ENCODE measurements around the gene ATPAF2. TPM values are rescaled to one million over a fixed set of nuclear protein-coding genes. Genes with fewer than 3 reads are reported as not detected.

ATPAF2 gene
- total RNA-seq, 1 experiment from 2014 or later: 44.5 TPM

DNA sequence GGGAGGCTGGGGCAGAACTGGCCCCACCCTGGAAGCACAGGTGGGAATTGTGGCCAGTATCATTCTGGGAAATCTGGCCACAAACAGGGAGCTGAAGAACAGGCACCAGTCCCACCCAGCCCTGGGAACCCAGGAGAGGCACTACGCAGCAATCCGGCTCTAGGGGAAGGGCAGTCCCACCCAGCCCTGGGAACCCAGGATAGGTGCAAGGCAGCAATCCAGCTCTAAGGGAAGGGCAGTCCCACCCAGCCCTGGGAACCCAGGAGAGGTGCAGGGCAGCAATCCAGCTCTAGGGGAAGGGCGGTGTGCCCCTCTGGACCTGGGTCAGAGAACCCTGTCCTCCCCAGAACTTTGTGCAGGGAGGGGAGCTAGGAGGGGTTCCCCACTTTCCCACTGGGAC lies 59.2 kb downstream of the ATPAF2 start:
- Histone ChIP-seq H3K36me3 (ENCODE audit: low read depth) (no peaks in the 10 kb centered on the region), H4K20me1 (ENCODE audit: insufficient read depth) (no peaks in the 10 kb centered on the region), H3K27me3 (ENCODE audit: insufficient read depth, low read depth) (no peaks in the 10 kb centered on the region), H3K9me3 (ENCODE audit: insufficient read depth, low read depth) (no peaks in the 10 kb centered on the region), H2AFZ (no peak overlapping the region), H3K4me3 (no peak overlapping the region), H3K4me1 (replicated peaks; ENCODE audit: insufficient read depth) (no peaks in the 10 kb centered on the region; the same call in 1 of the 2 replicates), H3K4me2 (no peak overlapping the region), H3K79me2 (ENCODE audit: low read depth) (no peaks in the 10 kb centered on the region), H3K9me2 (ENCODE audit: insufficient read depth) (no peaks in the 10 kb centered on the region), H3F3A (ENCODE audit: insufficient read depth, low read depth) (no peaks in the 10 kb centered on the region; the same call in 1 of the 2 replicates), H3K27ac (no peak overlapping the region)
- DNase-seq: no peak
- no peak for TF ChIP-seq EZH2 (IDR thresholded peaks at IDR 0.05; ENCODE audit: low read depth)
- TF ChIP-seq CTCF (conservative IDR thresholded peaks at IDR 0.05): no peak
- no TSS peak for BruUV-seq (replicated peaks)
- intact Hi-C loops (cut with micrococcal nuclease; ENCODE audit: unreplicated experiment): loop anchor here (2.0 kb wide), 1 partner anchor 35 kb away; no protein-coding TSS in a partner anchor
- CTCF ChIA-PET: no interaction called here
- POLR2A ChIA-PET (ENCODE audit: unreplicated experiment): interaction anchor here (0.6 kb wide), 1 partner anchor 58 kb away, joined by 3 read pairs; no protein-coding TSS in a partner anchor

DNA sequence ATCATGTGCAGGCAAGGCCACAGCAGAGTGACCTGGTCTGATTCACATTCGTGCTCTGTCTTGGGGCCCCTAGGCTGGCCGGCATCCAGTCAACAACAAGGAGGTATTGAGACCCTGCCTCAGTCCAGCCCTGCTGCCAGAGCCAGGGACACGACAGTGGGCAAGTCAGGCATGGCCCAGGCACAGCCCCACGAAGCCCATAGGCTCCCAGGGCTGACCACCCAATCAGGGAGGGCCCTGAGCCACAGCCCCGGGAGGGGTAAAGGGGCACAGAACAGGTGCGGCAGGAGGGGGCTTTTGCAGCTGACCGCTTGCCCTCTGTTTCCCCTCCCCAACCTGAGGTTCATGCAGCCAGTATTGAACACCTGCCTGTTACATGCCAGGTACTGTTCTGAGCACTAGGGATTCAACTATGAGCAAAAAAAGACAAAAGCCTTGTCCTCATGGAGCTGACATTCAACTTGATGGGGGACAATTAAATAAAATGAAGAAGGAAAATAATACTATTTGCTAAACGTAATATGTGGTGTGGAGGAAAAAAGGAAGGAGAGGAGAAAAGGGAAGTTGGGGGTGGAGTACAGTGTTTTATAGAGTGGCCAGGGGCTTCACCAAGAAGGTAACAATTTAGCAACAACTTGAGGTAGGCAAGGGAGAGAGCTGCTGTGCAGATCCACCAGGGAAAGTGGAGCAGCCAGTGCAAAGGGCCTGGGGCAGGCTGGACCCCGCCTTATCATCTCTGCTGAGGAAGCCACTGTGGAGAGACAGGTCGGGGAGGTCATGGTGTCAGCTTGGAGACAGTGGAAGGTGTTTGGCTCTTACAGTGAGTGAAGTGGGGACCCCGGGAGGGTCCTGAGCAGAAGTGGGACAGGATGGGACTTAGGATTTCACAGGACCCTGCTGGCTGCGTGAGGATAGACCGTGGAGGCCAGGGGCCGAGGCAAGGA lies 60.2 kb downstream of the ATPAF2 start:
- no peak overlapping the region for H3K27ac ChIP-seq
- H3K36me3 ChIP-seq (ENCODE audit: low read depth): no peaks in the 10 kb centered on the region

More for the DNA sequence above, 60.2 kb downstream of the ATPAF2 start:
- CTCF ChIA-PET: interaction anchor here (0.6 kb wide), 1 partner anchor 71 kb away, joined by 3 read pairs; no protein-coding TSS in a partner anchor
- H3K4me3 ChIP-seq: no peak overlapping the region
- no peak overlapping the region for H2AFZ ChIP-seq
- no peak for DNase-seq
- POLR2A ChIA-PET (ENCODE audit: unreplicated experiment): no interaction called here
- H3K4me1 ChIP-seq (replicated peaks; ENCODE audit: insufficient read depth): peaks cover 2% of the 10 kb centered on the region
- no peaks in the 10 kb centered on the region for H4K20me1 ChIP-seq (ENCODE audit: insufficient read depth)
- H3K79me2 ChIP-seq (ENCODE audit: low read depth): no peaks in the 10 kb centered on the region
- H3F3A ChIP-seq (ENCODE audit: insufficient read depth, low read depth): no peaks in the 10 kb centered on the region; the same call in 1 of the 2 replicates
- intact Hi-C loops (cut with micrococcal nuclease; ENCODE audit: unreplicated experiment): no loop called here
- H3K27me3 ChIP-seq (ENCODE audit: insufficient read depth, low read depth): no peaks in the 10 kb centered on the region
- BruUV-seq (replicated peaks): no TSS peak
- H3K9me2 ChIP-seq (ENCODE audit: insufficient read depth): no peaks in the 10 kb centered on the region
- H3K9me3 ChIP-seq (ENCODE audit: insufficient read depth, low read depth): no peaks in the 10 kb centered on the region
- no peak overlapping the region for H3K4me2 ChIP-seq
- TF ChIP-seq EZH2 (IDR thresholded peaks at IDR 0.05; ENCODE audit: low read depth) (no peak), CTCF (conservative IDR thresholded peaks at IDR 0.05) (no peak)

Data from PC-9 (cell line).